Lower leg skin (tissue), 4 donors: ENCODE measurements around the gene NFASC. TPM values are rescaled to one million over a fixed set of nuclear protein-coding genes. Genes with fewer than 3 reads are reported as not detected.

ENCODE experiments used
- DNase-seq, 2 donors: peaks; one replicate each; pipeline ENCODE4 v3.0.0-alpha.2; 2019; ENCODE audit warnings: low spot score in 2 of 2
- H3K4me3 ChIP-seq: fragments of 200-600 bp; sonication (generic); 2 replicates; pipeline ENCODE4 v1.5.1; 2017; ENCODE audit warnings: mild to moderate bottlenecking, low read depth; ENCODE audit not compliant: poor library complexity, severe bottlenecking
- POLR2A ChIP-seq, 2 donors: fragments of 450-650 bp; IDR thresholded peaks; one replicate each; pipeline ENCODE4 v1.6.1; 2016 to 2017; ENCODE audit warnings: antibody characterized with exemption in 2 of 2, mild to moderate bottlenecking in 1 of 2, moderate library complexity in 1 of 2
- WGBS, 2 donors: methylation state at CpG; one replicate each; pipeline ENCODE4 v1.1.5; 2018; 5-methylcytosine and 5-hydroxymethylcytosine counted together
- intact Hi-C: fragments of 100-400 bp; cut with DNase I; formaldehyde crosslinking; loops from one replicate; pipeline ENCODE4 v1.15.0; 2023; ENCODE audit warnings: low total_unique reads
- total RNA-seq, 4 donors: library from RNA; depleted of rRNA; stranded (reverse); fragments of >200 nt; gene quantifications; one replicate each; pipeline ENCODE4 v1.1.0, GENCODE V29; 2016
- TF ChIP-seq, protein P1 (sequence below), 3 donors: fragments of 450-650 bp; IDR thresholded peaks; one replicate each; pipeline ENCODE4 v1.5.1; 2016; ENCODE audit warnings: antibody characterized with exemption in 3 of 3, mild to moderate bottlenecking in 3 of 3, moderate library complexity in 2 of 3

NFASC gene
- total RNA-seq, 4 donors from 2014 or later: 10.2 to 17.2 (median 14.2) TPM

- WGBS, 2 donors: 59% methylated on average over 2 of the region's 2 CpGs
- no peak for DNase-seq
- no peak overlapping the region for H3K4me3 ChIP-seq
- intact Hi-C loops: no loop called here
- no peak for TF ChIP-seq POLR2A (IDR thresholded peaks at IDR 0.05)
- TF ChIP-seq, protein P1, sequence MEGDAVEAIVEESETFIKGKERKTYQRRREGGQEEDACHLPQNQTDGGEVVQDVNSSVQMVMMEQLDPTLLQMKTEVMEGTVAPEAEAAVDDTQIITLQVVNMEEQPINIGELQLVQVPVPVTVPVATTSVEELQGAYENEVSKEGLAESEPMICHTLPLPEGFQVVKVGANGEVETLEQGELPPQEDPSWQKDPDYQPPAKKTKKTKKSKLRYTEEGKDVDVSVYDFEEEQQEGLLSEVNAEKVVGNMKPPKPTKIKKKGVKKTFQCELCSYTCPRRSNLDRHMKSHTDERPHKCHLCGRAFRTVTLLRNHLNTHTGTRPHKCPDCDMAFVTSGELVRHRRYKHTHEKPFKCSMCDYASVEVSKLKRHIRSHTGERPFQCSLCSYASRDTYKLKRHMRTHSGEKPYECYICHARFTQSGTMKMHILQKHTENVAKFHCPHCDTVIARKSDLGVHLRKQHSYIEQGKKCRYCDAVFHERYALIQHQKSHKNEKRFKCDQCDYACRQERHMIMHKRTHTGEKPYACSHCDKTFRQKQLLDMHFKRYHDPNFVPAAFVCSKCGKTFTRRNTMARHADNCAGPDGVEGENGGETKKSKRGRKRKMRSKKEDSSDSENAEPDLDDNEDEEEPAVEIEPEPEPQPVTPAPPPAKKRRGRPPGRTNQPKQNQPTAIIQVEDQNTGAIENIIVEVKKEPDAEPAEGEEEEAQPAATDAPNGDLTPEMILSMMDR (IDR thresholded peaks at IDR 0.05): no peak
Observed at GRCh38 chr1:204888294-204888693, 17.6 kb downstream of the NFASC start.

DNA sequence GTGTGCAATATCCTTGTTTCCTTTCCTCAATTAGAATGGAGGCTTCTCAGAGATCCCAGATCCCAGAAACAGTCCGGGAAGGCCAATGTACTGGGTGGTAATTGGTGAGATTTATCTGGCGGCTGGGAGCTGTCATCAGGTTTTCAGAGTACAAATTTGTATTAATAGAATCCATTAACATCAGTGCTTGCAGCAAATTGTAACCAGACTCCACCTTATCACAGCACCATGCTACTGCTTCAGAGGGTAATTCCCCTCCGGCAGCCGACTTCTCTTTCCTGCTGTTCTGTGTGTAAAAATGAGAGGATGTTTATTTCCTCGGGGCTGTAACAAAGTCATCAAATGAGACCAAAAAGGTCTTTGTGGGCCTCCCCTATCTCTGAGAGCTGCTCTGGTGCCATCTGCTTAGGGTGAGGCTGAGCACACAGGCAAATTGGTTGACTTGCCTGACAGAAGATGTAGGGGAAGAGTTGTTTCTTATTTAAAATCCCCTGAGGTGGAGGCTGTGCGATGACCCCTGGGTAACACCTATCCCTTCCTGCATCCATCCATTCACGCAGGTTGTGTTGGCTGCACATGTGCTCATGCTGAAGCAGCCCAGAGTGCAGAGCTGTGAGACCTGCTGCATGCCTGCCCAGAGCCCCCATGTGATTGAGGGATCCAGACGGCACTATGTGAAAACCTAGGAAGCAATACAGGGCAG lies 19.2 kb downstream of the NFASC start:
- intact Hi-C loops: no loop called here
- 38 to 48% methylated on average over 8 of the region's 8 CpGs for WGBS, 2 donors
- TF ChIP-seq POLR2A (IDR thresholded peaks at IDR 0.05): no peak
- TF ChIP-seq, protein P1 (IDR thresholded peaks at IDR 0.05): no peak
- H3K4me3 ChIP-seq: no peak overlapping the region
- no peak for DNase-seq

DNA sequence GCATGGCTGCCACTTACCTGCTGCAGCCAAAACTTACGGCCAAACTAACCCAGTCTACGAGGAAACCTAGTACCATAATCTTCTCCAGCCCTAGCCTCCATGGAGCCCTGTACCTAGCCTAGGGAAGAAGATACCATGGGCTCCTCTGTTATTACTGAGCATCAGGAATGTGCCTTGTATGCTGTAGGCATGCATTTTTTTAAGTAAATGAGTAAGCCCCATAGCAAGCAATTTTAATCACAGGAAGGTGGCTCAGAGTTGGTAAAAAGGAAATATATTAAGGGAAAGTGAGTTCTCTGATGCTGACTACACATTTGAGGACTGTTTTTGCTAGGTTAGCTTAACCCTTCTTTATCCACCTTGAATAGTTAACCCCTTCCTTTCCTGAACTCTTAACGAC lies 21.2 kb downstream of the NFASC start:
- WGBS, 2 donors: 60 to 84% methylated on average over 3 of the region's 3 CpGs
- TF ChIP-seq POLR2A (IDR thresholded peaks at IDR 0.05): no peak
- TF ChIP-seq, protein P1 (IDR thresholded peaks at IDR 0.05): no peak
- DNase-seq: no peak
- intact Hi-C loops: no loop called here
- H3K4me3 ChIP-seq: no peak overlapping the region

- no peak overlapping the region for H3K4me3 ChIP-seq
- intact Hi-C loops: no loop called here
- DNase-seq: no peak
- no peak for TF ChIP-seq POLR2A (IDR thresholded peaks at IDR 0.05)
- TF ChIP-seq, protein P1 (IDR thresholded peaks at IDR 0.05): no peak
Observed at GRCh38 chr1:204894031-204894430, 23.4 kb downstream of the NFASC start.

- WGBS, 2 donors: 52 to 65% methylated on average over 1 of the region's 1 CpG
- H3K4me3 ChIP-seq: no peak overlapping the region
- intact Hi-C loops: no loop called here
- no peak for TF ChIP-seq POLR2A (IDR thresholded peaks at IDR 0.05)
- TF ChIP-seq, protein P1 (IDR thresholded peaks at IDR 0.05): no peak
- DNase-seq: no peak
Observed at GRCh38 chr1:204894606-204895005, 23.9 kb downstream of the NFASC start.

DNA sequence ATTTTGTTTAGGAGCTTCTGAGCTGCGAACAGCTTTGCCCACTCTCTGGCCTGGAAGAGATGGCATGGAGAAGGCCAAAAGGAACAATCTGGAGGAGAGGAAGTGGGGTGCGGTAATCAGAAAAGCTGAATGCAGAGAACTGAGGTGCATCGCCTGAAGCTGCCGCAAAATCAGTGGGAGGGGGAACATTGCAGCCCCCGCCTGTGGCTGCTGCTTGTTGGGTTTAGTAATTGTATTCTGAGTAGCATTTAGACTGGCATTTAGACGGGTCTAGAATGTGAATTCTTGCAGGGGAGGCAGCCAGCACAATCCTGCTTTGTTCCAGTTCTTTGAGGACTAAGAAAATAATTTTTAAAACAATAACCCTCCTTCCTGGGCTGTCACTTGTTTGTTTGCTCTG lies 25.4 kb downstream of the NFASC start:
- DNase-seq: no peak
- TF ChIP-seq POLR2A (IDR thresholded peaks at IDR 0.05): no peak
- TF ChIP-seq, protein P1 (IDR thresholded peaks at IDR 0.05): no peak
- no peak overlapping the region for H3K4me3 ChIP-seq
- 80 to 81% methylated on average over 6 of the region's 6 CpGs for whole genome bisulfite sequencing, 2 donors
- intact Hi-C loops: no loop called here
